Esophagus muscularis mucosa (tissue), 4 donors: Measurements from ENCODE around the gene HPS3.

Experiments used
- CTCF ChIP-seq, 3 experiments: fragments of 200-600 bp in 2 of 3; fragments of 450-650 bp in 1 of 3; sonication (generic) in 2 of 3; IDR thresholded peaks; one replicate each; pipeline ENCODE4 v1.5.1; 2017 to 2019; ENCODE audit warnings: antibody characterized with exemption in 3 of 3, mild to moderate bottlenecking in 2 of 3, moderate library complexity in 1 of 3
- EP300 ChIP-seq: sonication (generic); formaldehyde crosslinking; IDR thresholded peaks from one replicate; pipeline ENCODE4 v1.6.1; 2017; ENCODE audit warnings: antibody characterized with exemption
- POLR2A ChIP-seq: fragments of 450-650 bp; IDR thresholded peaks from one replicate; pipeline ENCODE4 v1.6.1; 2017; ENCODE audit warnings: antibody characterized with exemption, moderate library complexity, mild to moderate bottlenecking, low read depth
- POLR2AphosphoS5 ChIP-seq, 2 donors: sonication (generic); formaldehyde crosslinking; IDR thresholded peaks; one replicate each; pipeline ENCODE4 v1.6.1; 2017; ENCODE audit warnings: antibody characterized with exemption in 2 of 2

GRCh38 chr3:149145356-149145755 is 15.9 kb downstream of the HPS3 start:
- TF ChIP-seq CTCF (IDR thresholded peaks at IDR 0.05) (no peak), POLR2A (no peak), EP300 (no peak), POLR2AphosphoS5 (IDR thresholded peaks at IDR 0.05) (no peak)
